Neural progenitor cell (in vitro differentiated cells): ENCODE data around the gene OR4F15. TPM values are rescaled to one million over a fixed set of nuclear protein-coding genes. Genes with fewer than 3 reads are reported as not detected.

ENCODE experiments used
- DNase-seq: peaks from one replicate; pipeline ENCODE4 v3.0.0-alpha.2; 2016; ENCODE audit warnings: low spot score
- H2AFZ ChIP-seq: fragments of 200-600 bp; sonication (generic); replicated peaks from 2 replicates; pipeline ENCODE4 v1.6.1; 2016; ENCODE audit warnings: antibody characterized with exemption
- H3F3A ChIP-seq: fragments of 200-600 bp; sonication (generic); 2 replicates; pipeline ENCODE4 v1.6.1; 2016; ENCODE audit warnings: antibody characterized with exemption, low read depth
- H3K27ac ChIP-seq: fragments of 200-600 bp; sonication (generic); 2 replicates; pipeline ENCODE4 v1.5.1; 2016; ENCODE audit warnings: mild to moderate bottlenecking
- H3K27me3 ChIP-seq: fragments of 200-600 bp; sonication (generic); 2 replicates; pipeline ENCODE4 v1.6.1; 2016; ENCODE audit warnings: mild to moderate bottlenecking, moderate library complexity
- H3K36me3 ChIP-seq: fragments of 200-600 bp; sonication (generic); 2 replicates; pipeline ENCODE4 v1.5.1; 2016
- H3K4me1 ChIP-seq: fragments of 200-600 bp; sonication (generic); 2 replicates; pipeline ENCODE4 v1.6.1; 2016; ENCODE audit warnings: mixed run types
- H3K4me2 ChIP-seq: fragments of 200-600 bp; sonication (generic); 2 replicates; pipeline ENCODE4 v1.6.1; 2016
- H3K4me3 ChIP-seq: fragments of 200-600 bp; sonication (generic); 2 replicates; pipeline ENCODE4 v1.5.1; 2016
- H3K79me2 ChIP-seq: fragments of 200-600 bp; sonication (generic); 2 replicates; pipeline ENCODE4 v1.6.1; 2016; ENCODE audit warnings: low read depth
- H3K9ac ChIP-seq: fragments of 200-600 bp; sonication (generic); 2 replicates; pipeline ENCODE4 v1.6.1; 2016
- H3K9me3 ChIP-seq: fragments of 200-600 bp; sonication (generic); 2 replicates; pipeline ENCODE4 v1.5.1; 2016; ENCODE audit warnings: low read depth
- H4K20me1 ChIP-seq: fragments of 200-600 bp; sonication (generic); 2 replicates; pipeline ENCODE4 v1.6.1; 2016; ENCODE audit warnings: low read depth
- H3K27ac Mint-ChIP-seq: 3 replicates; pipeline ENCODE4 v1.8.0; 2021; ENCODE audit warnings: mixed read lengths
- H3K27me3 Mint-ChIP-seq: 2 replicates; pipeline ENCODE4 v1.8.0; 2022; ENCODE audit warnings: low read depth, mild to moderate bottlenecking, inconsistent platforms, moderate library complexity, mixed read lengths; ENCODE audit not compliant: insufficient read depth
- H3K36me3 Mint-ChIP-seq: 3 replicates; pipeline ENCODE4 v1.8.0; 2021; ENCODE audit warnings: mixed read lengths
- H3K4me1 Mint-ChIP-seq: 3 replicates; pipeline ENCODE4 v1.8.0; 2021; ENCODE audit warnings: mixed read lengths
- H3K4me3 Mint-ChIP-seq: 3 replicates; pipeline ENCODE4 v1.8.0; 2021; ENCODE audit warnings: mild to moderate bottlenecking, moderate library complexity, mixed read lengths
- H3K9me3 Mint-ChIP-seq: 3 replicates; pipeline ENCODE4 v1.8.0; 2020; ENCODE audit warnings: mixed read lengths
- CTCF ChIP-seq: fragments of 200-600 bp; sonication (generic); IDR thresholded peaks from 2 replicates; pipeline ENCODE4 v1.5.1; 2017; ENCODE audit warnings: antibody characterized with exemption, mild to moderate bottlenecking
- EZH2 ChIP-seq: fragments of 200-600 bp; sonication (generic); IDR thresholded peaks from 2 replicates; pipeline ENCODE4 v1.6.1; 2017; ENCODE audit warnings: antibody characterized with exemption, mild to moderate bottlenecking, moderate library complexity
- EZH2phosphoT487 ChIP-seq: fragments of 200-600 bp; sonication (generic); IDR thresholded peaks from 2 replicates; pipeline ENCODE4 v1.6.1; 2017; ENCODE audit warnings: antibody characterized with exemption
- small RNA-seq: library from RNA; depleted of rRNA; stranded (forward); fragments of <200 nt; gene quantifications from one replicate; pipeline ENCODE3, GENCODE V24; 2015
- total RNA-seq: library from RNA; depleted of rRNA; stranded (reverse); fragments of >200 nt; gene quantifications from 2 replicates; pipeline ENCODE4 v1.2.3, GENCODE V29; 2015; ENCODE audit warnings: low replicate concordance

The OR4F15 gene
- total RNA-seq, 1 donor from 2014 or later, result not detected

GRCh38 chr15:101844916-101845315 is 32.9 kb downstream of the OR4F15 start:
- Histone ChIP-seq H3K4me1 (peaks cover 12% of the 10 kb centered on the region), H3F3A (no peaks in the 10 kb centered on the region), H3K79me2 (no peaks in the 10 kb centered on the region), H2AFZ (no peak overlapping the region), H3K4me2 (no peak overlapping the region), H3K27me3 (no peaks in the 10 kb centered on the region), H4K20me1 (no peaks in the 10 kb centered on the region), H3K9ac (no peak overlapping the region), H3K36me3 (no peaks in the 10 kb centered on the region), H3K9me3 (no peaks in the 10 kb centered on the region), H3K27ac (no peak overlapping the region), H3K4me3 (no peak overlapping the region)
- no peaks in the 10 kb centered on the region for H3K9me3 Mint-ChIP-seq
- H3K27ac Mint-ChIP-seq, result no peak overlapping the region
- H3K27me3 Mint-ChIP-seq, result peaks cover 2% of the 10 kb centered on the region
- H3K36me3 Mint-ChIP-seq, result no peaks in the 10 kb centered on the region
- DNase-seq, result no peak
- TF ChIP-seq EZH2, result no peak
- no peak overlapping the region for H3K4me3 Mint-ChIP-seq
- peaks cover 2% of the 10 kb centered on the region for H3K4me1 Mint-ChIP-seq

GRCh38 chr15:101852356-101852755 is 40.4 kb downstream of the OR4F15 start:
- no peaks in the 10 kb centered on the region for H3K36me3 Mint-ChIP-seq
- Histone ChIP-seq H3K9me3 (no peaks in the 10 kb centered on the region), H3K27me3 (no peaks in the 10 kb centered on the region), H3K36me3 (no peaks in the 10 kb centered on the region), H2AFZ (no peak overlapping the region), H4K20me1 (no peaks in the 10 kb centered on the region), H3F3A (no peaks in the 10 kb centered on the region), H3K27ac (no peak overlapping the region), H3K4me3 (no peak overlapping the region), H3K9ac (no peak overlapping the region), H3K4me2 (no peak overlapping the region), H3K4me1 (no peaks in the 10 kb centered on the region), H3K79me2 (no peaks in the 10 kb centered on the region)
- TF ChIP-seq CTCF (no peak), EZH2 (no peak), EZH2phosphoT487 (no peak)
- H3K4me1 Mint-ChIP-seq, result no peaks in the 10 kb centered on the region
- no peak for DNase-seq
- peaks cover 1% of the 10 kb centered on the region for H3K27me3 Mint-ChIP-seq
- H3K4me3 Mint-ChIP-seq, result no peak overlapping the region
- no peak overlapping the region for H3K27ac Mint-ChIP-seq
- no peaks in the 10 kb centered on the region for H3K9me3 Mint-ChIP-seq

Small RNA genes within 50 kb of the gene (small RNA-seq; reads per million reads assigned to genes)
- gene RN7SL209P, result not detected

Other genes with a start within 250 kb of the OR4F15 start
- gene TM2D3, start 159.8 kb upstream of the OR4F15 start, total RNA-seq, result 41.6 and 58.4 TPM in 2 replicates
- gene TARS3, start 87.7 kb upstream of the OR4F15 start, total RNA-seq, result 19.7 and 21.2 TPM in 2 replicates
- gene OR4F6, start 8.7 kb upstream of the OR4F15 start, total RNA-seq, result not detected in 2 replicates